BLaER1 treated with 17β-estradiol and CSF1 and Interleukin-3, amounts not matched to agents 10 nM and 100 nM (cell line): Measurements from ENCODE around the gene EPHX1.

Experiments used
- H3K27ac ChIP-seq, 11 experiments: shearing (Covaris generic); formaldehyde crosslinking; 2 replicates each; pipeline ENCODE4 v1.8.1; 2022
- H3K27me3 ChIP-seq, 11 experiments: shearing (Covaris generic); formaldehyde crosslinking; 2 replicates each; pipeline ENCODE4 v1.8.1; 2022
- H3K36me3 ChIP-seq, 11 experiments: shearing (Covaris generic); formaldehyde crosslinking; 2 replicates each; pipeline ENCODE4 v1.8.1; 2022
- H3K4me1 ChIP-seq, 10 experiments: shearing (Covaris generic); formaldehyde crosslinking; 2 replicates each; pipeline ENCODE4 v1.8.1; 2022
- H3K4me2 ChIP-seq, 11 experiments: shearing (Covaris generic); formaldehyde crosslinking; 2 replicates each; pipeline ENCODE4 v1.8.1; 2022
- H3K4me3 ChIP-seq, 10 experiments: shearing (Covaris generic); formaldehyde crosslinking; 2 replicates each; pipeline ENCODE4 v1.8.1; 2022
- H3K9ac ChIP-seq, 11 experiments: shearing (Covaris generic); formaldehyde crosslinking; 2 replicates each; pipeline ENCODE4 v1.8.1; 2022
- H3K9me3 ChIP-seq, 11 experiments: shearing (Covaris generic); formaldehyde crosslinking; replicated peaks in 1 of 11; 2 replicates each; pipeline ENCODE4 v1.8.1; 2022
- H4K20me1 ChIP-seq, 11 experiments: shearing (Covaris generic); formaldehyde crosslinking; 2 replicates each; pipeline ENCODE4 v1.8.1; 2022
- Cebpa-rat ChIP-seq, 11 experiments: shearing (Covaris generic); IDR thresholded peaks; 2 replicates each; pipeline ENCODE4 v1.8.1; 2022

EPHX1 gene

DNA sequence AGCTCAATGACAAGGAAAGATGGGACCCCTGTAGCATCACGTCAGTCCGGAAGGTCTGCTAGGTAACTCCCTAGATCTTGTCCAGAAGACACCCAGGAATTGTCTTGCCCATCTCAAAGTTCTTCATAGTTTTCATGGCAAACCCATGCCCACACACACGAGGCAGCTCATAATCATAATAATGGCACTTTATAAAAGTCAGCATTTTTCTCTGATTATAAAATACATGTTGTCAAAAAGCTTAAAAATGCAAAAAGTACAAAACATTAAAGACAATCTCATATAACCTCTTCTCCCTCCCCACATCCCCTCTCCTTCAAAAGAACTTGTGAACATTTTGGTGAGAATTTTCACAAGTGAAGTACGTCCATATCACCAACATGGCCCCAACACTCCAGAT is 30.8 kb downstream of the EPHX1 start:
- H3K4me3 ChIP-seq: no peak overlapping the region

DNA sequence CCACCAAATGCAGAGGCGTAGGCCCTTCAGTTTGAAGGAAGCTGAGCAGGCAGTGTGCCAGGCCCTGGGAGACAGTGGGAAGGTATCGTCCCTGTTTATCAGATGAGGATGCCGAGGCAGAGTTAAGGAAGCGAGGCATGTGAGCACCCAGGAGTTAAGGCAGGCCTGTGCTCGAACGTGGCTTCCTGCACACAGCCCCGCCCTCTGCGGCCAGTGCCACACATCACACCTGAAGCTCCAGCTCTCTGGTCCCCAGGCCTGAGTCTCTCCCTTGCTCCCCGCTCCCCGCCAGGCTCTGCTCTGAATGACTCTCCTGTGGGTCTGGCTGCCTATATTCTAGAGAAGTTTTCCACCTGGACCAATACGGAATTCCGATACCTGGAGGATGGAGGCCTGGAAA is 32.1 kb downstream of the EPHX1 start:
- H3K4me2 ChIP-seq: peak overlapping the region in 1 of 11 experiments; percentile 12; a peak in 1 of 22 replicates
- H4K20me1 ChIP-seq: peaks cover 0 to 12% (median 0%) of the 10 kb centered on the region in 11 experiments; a peak in 2 of 22 replicates

More for the DNA sequence above, 30.8 kb downstream of the EPHX1 start:
- H3K36me3 ChIP-seq: peaks cover 0 to 25% (median 5%) of the 10 kb centered on the region in 11 experiments; a peak in 9 of 22 replicates
- TF ChIP-seq Cebpa-rat (IDR thresholded peaks at IDR 0.05): no peak
- no peaks in the 10 kb centered on the region; a peak in 1 of 22 replicates for H4K20me1 ChIP-seq
- no peak overlapping the region for H3K9ac ChIP-seq
- H3K9me3 ChIP-seq: no peaks in the 10 kb centered on the region
- H3K4me1 ChIP-seq: peaks cover 0 to 15% (median 7%) of the 10 kb centered on the region in 10 experiments; a peak in 10 of 20 replicates
- H3K4me2 ChIP-seq: no peak overlapping the region
- H3K27me3 ChIP-seq: no peaks in the 10 kb centered on the region
- no peak overlapping the region for H3K27ac ChIP-seq

DNA sequence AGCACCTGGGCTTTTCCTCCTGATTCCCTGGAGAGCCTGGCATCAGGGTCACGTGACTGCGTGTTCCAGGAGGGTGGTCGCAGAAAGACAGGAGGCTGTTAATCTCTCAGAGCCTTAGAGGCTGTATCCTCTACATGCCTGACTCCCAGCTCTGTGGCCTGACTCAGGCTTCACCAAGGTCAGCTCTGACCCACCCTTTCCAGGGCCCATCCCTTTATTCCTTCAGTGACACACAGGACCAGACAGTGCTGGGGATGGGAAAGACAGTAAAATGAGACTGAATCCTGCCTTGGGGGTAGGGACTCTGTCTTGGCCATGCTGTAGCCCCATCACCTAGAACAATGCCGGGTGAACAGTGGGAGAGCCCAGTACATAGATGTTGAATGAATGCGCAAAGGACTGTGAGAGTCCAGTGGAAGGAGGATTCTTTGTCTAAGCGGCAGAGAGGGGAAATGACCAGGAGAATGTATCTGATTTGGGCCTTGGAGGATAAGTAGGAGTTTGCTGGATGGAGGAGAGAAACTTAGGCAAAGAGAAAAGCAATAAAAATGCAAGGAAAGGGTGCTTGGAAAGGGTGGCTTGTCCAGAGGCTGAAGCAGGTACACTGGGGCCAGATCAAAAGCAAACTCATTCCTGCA is 33.0 kb downstream of the EPHX1 start:
- H3K4me1 ChIP-seq: peaks cover 11 to 37% (median 27%) of the 10 kb centered on the region in 10 experiments
- 0 out of 22 replicates have a peak overlapping the region, but pooled peaks of 1 of the 11 experiments have one; percentile 18 for H3K9ac ChIP-seq
- H3K27ac ChIP-seq: no peak overlapping the region
- H3K36me3 ChIP-seq: peaks cover 12 to 38% (median 18%) of the 10 kb centered on the region in 11 experiments
- no peaks in the 10 kb centered on the region for H3K9me3 ChIP-seq
- peaks cover 0 to 19% (median 0%) of the 10 kb centered on the region in 11 experiments; a peak in 5 of 22 replicates for H4K20me1 ChIP-seq
- H3K27me3 ChIP-seq: no peaks in the 10 kb centered on the region
- TF ChIP-seq Cebpa-rat (IDR thresholded peaks at IDR 0.05): no peak
- H3K4me3 ChIP-seq: no peak overlapping the region
- peak overlapping the region in 3 of 11 experiments; percentile 12 to 20 (median 18); a peak in 2 of 22 replicates for H3K4me2 ChIP-seq

More for the DNA sequence above, 32.1 kb downstream of the EPHX1 start:
- no peaks in the 10 kb centered on the region for H3K9me3 ChIP-seq
- H3K27me3 ChIP-seq: no peaks in the 10 kb centered on the region
- H3K4me1 ChIP-seq: peaks cover 3 to 28% (median 19%) of the 10 kb centered on the region in 10 experiments
- no peak for TF ChIP-seq Cebpa-rat (IDR thresholded peaks at IDR 0.05)
- no peak overlapping the region for H3K9ac ChIP-seq
- H3K27ac ChIP-seq: no peak overlapping the region
- peaks cover 11 to 37% (median 17%) of the 10 kb centered on the region in 11 experiments for H3K36me3 ChIP-seq
- H3K4me3 ChIP-seq: no peak overlapping the region

DNA sequence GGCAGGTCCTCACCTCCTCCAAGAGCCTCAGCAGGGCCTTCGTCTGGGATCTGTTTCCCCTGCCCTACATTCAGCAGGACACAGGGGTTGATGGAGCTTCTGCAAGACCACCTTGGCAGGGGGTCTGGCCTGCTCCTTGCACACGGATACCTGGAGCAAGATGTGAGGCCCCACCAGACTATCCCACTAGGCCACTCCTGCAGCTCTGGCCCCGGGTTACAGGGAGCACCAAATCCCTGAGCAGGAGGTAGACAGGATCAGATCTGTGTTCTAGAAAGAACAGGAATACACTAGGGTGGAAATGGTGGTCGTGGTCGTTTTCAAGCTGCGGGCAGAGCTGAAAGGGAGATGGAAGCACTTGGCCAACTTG is 33.5 kb downstream of the EPHX1 start:
- Histone ChIP-seq H3K4me3 (no peak overlapping the region), H3K9ac (no peak overlapping the region), H3K27ac (no peak overlapping the region), H3K27me3 (no peaks in the 10 kb centered on the region), H4K20me1 (peaks cover 0 to 24% (median 0%) of the 10 kb centered on the region in 11 experiments; a peak in 6 of 22 replicates), H3K4me1 (peaks cover 16 to 42% (median 32%) of the 10 kb centered on the region in 10 experiments), H3K4me2 (no peak overlapping the region), H3K9me3 (no peaks in the 10 kb centered on the region), H3K36me3 (peaks cover 12 to 34% (median 18%) of the 10 kb centered on the region in 11 experiments)
- TF ChIP-seq Cebpa-rat (IDR thresholded peaks at IDR 0.05): no peak

DNA sequence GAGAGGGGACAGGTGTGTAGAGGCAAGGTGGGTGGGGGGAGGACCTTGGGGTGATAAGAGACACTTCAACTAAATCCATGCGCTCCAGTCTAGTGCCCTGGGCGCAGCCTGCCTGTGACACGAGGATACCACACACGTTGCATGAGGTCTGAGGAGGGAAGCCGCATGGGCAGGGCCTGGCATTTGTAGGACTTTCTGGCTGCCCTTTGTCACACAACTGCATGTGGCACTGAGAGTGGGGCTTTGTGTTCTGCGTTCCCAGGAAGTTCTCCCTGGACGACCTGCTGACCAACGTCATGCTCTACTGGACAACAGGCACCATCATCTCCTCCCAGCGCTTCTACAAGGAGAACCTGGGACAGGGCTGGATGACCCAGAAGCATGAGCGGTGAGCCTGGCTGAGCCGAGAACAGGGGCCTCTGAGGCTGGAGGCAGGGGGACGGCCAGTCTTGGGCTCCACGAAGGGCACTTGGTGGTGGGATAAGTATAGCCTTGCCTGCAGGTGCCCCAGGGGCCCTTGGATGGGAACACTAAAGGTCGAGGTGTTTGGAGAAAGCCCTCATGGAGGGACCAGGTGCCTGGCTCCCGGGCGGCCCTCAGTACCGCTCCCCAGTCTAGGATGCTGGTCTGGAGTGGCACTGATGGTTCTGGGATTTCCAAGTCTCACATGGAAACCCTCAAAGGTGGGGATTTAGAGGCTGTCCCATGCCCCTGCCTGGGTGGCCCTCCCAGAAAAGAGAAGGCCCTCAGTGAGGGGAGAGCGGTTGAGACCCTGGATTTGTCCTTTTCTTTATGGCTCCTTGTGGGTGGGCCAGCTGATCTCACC is 34.5 kb downstream of the EPHX1 start:
- H3K9me3 ChIP-seq: no peaks in the 10 kb centered on the region
- no peak overlapping the region for H3K4me2 ChIP-seq
- H3K36me3 ChIP-seq: peaks cover 12 to 31% (median 19%) of the 10 kb centered on the region in 11 experiments
- H3K9ac ChIP-seq: no peak overlapping the region
- no peaks in the 10 kb centered on the region for H3K27me3 ChIP-seq
- H3K4me1 ChIP-seq: peaks cover 27 to 52% (median 43%) of the 10 kb centered on the region in 10 experiments
- no peak overlapping the region for H3K4me3 ChIP-seq
- no peak overlapping the region for H3K27ac ChIP-seq
- H4K20me1 ChIP-seq: peaks cover 0 to 29% (median 0%) of the 10 kb centered on the region in 11 experiments; a peak in 6 of 22 replicates
- TF ChIP-seq Cebpa-rat (IDR thresholded peaks at IDR 0.05): no peak

DNA sequence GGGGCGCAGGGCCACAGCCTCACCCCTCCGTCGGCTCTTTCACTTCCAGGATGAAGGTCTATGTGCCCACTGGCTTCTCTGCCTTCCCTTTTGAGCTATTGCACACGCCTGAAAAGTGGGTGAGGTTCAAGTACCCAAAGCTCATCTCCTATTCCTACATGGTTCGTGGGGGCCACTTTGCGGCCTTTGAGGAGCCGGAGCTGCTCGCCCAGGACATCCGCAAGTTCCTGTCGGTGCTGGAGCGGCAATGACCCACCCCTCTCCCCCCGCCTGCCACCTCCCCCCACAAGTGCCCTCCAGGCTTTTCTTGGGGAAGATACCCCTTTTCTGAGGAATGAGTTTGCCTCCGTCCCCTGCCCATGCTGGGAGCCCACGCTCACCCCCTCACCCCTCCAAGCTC is 35.2 kb downstream of the EPHX1 start:
- H3K4me3 ChIP-seq: no peak overlapping the region
- peaks cover 33 to 59% (median 49%) of the 10 kb centered on the region in 10 experiments for H3K4me1 ChIP-seq
- H3K4me2 ChIP-seq: no peak overlapping the region
- H3K36me3 ChIP-seq: peaks cover 12 to 29% (median 23%) of the 10 kb centered on the region in 11 experiments
- peaks cover 0 to 2% (median 0%) of the 10 kb centered on the region in 11 experiments; a peak in 5 of 22 replicates for H3K9me3 ChIP-seq
- no peak for TF ChIP-seq Cebpa-rat (IDR thresholded peaks at IDR 0.05)
- H3K27me3 ChIP-seq: no peaks in the 10 kb centered on the region
- peaks cover 0 to 29% (median 0%) of the 10 kb centered on the region in 11 experiments; a peak in 6 of 22 replicates for H4K20me1 ChIP-seq
- no peak overlapping the region for H3K27ac ChIP-seq
- no peak overlapping the region; a peak in 1 of 22 replicates for H3K9ac ChIP-seq

DNA sequence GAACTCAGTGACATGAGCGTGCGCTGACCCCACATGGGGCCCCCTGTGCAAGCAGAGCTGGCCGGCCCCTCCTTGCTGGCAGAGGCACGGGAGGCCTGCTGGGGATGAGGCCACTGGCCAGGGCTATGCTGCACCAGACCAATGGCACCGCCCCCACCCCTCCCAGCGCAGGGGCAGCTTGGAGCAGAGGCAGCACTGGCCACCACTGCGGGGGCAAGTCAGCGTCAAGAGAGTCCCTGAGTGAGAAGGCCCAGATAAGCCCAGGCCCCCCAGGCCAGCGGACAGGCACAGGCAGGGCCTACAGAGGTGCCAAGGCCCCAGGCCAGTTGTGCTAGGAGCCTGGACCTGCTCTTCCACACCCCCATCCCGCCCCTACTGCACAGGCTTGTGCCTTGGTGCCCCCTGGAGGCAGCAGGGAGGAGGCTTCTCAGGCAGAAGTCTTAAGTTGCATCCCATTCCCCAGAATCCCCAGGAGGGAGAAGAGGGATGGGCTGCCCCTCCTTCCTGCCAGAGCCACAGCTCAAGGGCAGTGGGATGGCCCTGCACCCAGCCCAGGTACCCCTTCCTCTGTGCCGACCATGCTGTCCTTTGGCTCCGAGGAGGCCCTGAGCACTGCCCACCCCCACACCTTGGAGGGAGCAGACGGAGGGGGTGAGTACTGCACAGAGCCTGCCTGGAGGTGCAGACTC is 35.8 kb downstream of the EPHX1 start:
- Histone ChIP-seq H3K27me3 (no peaks in the 10 kb centered on the region), H4K20me1 (peaks cover 0 to 29% (median 0%) of the 10 kb centered on the region in 11 experiments; a peak in 6 of 22 replicates), H3K4me3 (no peak overlapping the region), H3K27ac (no peak overlapping the region), H3K36me3 (peaks cover 16 to 35% (median 28%) of the 10 kb centered on the region in 11 experiments), H3K9me3 (peaks cover 0 to 8% (median 5%) of the 10 kb centered on the region in 11 experiments; a peak in 14 of 22 replicates), H3K9ac (peak overlapping the region in 1 of 11 experiments; percentile 17; a peak in 1 of 22 replicates), H3K4me1 (peaks cover 36 to 65% (median 55%) of the 10 kb centered on the region in 10 experiments), H3K4me2 (no peak overlapping the region)
- no peak for TF ChIP-seq Cebpa-rat (IDR thresholded peaks at IDR 0.05)
